Endothelial cell of umbilical vein (primary cell): ENCODE results near the gene NUMBL. TPM values are rescaled to one million over a fixed set of nuclear protein-coding genes. Genes with fewer than 3 reads are reported as not detected.

ENCODE experiments used
- BruUV-seq: library from RNA; stranded (reverse); fragments of 400-500 nt; replicated peaks from 2 replicates; lab custom pipeline; 2021; lab: Mats Ljungman, UMichigan
- CTCF ChIA-PET: fragments of 300-600, 350-600 bp; sonication (Branson Sonifier 250); formaldehyde crosslinking; loops from one replicate; lab custom pipeline; 2021; ENCODE audit warnings: antibody characterized with exemption, inconsistent platforms; lab: Charles Lee
- POLR2A ChIA-PET: fragments of 300-600, 350-600 bp; sonication (Branson Sonifier 250); formaldehyde crosslinking; loops from one replicate; lab custom pipeline; 2021; ENCODE audit warnings: antibody characterized with exemption, inconsistent platforms; lab: Charles Lee
- DNase-seq: peaks from one replicate; pipeline ENCODE4 v3.0.0-alpha.2; 2011; ENCODE audit warnings: low read depth, low spot score
- FAIRE-seq: peaks from 2 replicates; lab custom pipeline; 2011; peaks lifted over from hg19 to GRCh38; lab: Jason Lieb, UNC
- H2AFZ ChIP-seq: 2 replicates; pipeline ENCODE4 v1.6.0; 2012; ENCODE audit warnings: low read depth, low read length, control low read depth, inconsistent platforms
- H3K27ac ChIP-seq: 2 replicates; pipeline ENCODE4 v1.5.1; 2011; ENCODE audit warnings: low read depth, mild to moderate bottlenecking, control low read depth, low read length, moderate library complexity; ENCODE audit not compliant: insufficient read depth
- H3K27me3 ChIP-seq, 2 experiments: 2 replicates each; pipeline versions ENCODE4 v1.6.0 to v1.6.1; 2011; ENCODE audit warnings: low read length in 2 of 2, mixed read lengths in 1 of 2; ENCODE audit not compliant: control insufficient read depth in 2 of 2, insufficient read depth in 2 of 2
- H3K36me3 ChIP-seq, 2 experiments: 2 replicates in 1 of 2; 3 replicates in 1 of 2; pipeline ENCODE4 v1.5.1; 2011; ENCODE audit warnings: low read length in 2 of 2, mild to moderate bottlenecking in 1 of 2, moderate library complexity in 1 of 2; ENCODE audit not compliant: control insufficient read depth in 2 of 2, insufficient read depth in 2 of 2; ENCODE audit errors: extremely low read depth in 1 of 2
- H3K4me1 ChIP-seq: 3 replicates; pipeline ENCODE4 v1.5.1; 2011; ENCODE audit warnings: mild to moderate bottlenecking, low read length; ENCODE audit not compliant: control insufficient read depth, insufficient read depth; ENCODE audit errors: extremely low read depth
- H3K4me2 ChIP-seq: 2 replicates; pipeline ENCODE4 v1.6.1; 2011; ENCODE audit warnings: low read length, control low read depth, mixed read lengths; ENCODE audit not compliant: insufficient read depth
- H3K4me3 ChIP-seq, 3 experiments: fragments of 200-600 bp in 1 of 3; sonication (generic), shearing (Covaris generic) in 1 of 3; replicated peaks in 1 of 3; 2 replicates each; pipeline ENCODE4 v1.5.1; 2011 to 2016; ENCODE audit warnings: control low read depth in 3 of 3, low read length in 3 of 3, mild to moderate bottlenecking in 2 of 3, inconsistent platforms in 1 of 3, low read depth in 1 of 3, moderate library complexity in 1 of 3; ENCODE audit not compliant: insufficient read depth in 1 of 3
- H3K79me2 ChIP-seq: 2 replicates; pipeline ENCODE4 v1.6.0; 2012; ENCODE audit warnings: low read length, inconsistent platforms; ENCODE audit not compliant: control insufficient read depth, insufficient read depth
- H3K9ac ChIP-seq: replicated peaks from 2 replicates; pipeline ENCODE3; 2011; ENCODE audit warnings: low read length, control low read depth; ENCODE audit not compliant: insufficient read depth; ENCODE audit errors: extremely low read depth
- H3K9me1 ChIP-seq: replicated peaks from 3 replicates; pipeline ENCODE4 v1.6.0; 2011; ENCODE audit warnings: mild to moderate bottlenecking, low read length; ENCODE audit not compliant: control insufficient read depth, insufficient read depth; ENCODE audit errors: extremely low read depth
- H3K9me3 ChIP-seq: replicated peaks from 2 replicates; pipeline ENCODE4 v1.5.1; 2012; ENCODE audit warnings: low read length, inconsistent platforms; ENCODE audit not compliant: control insufficient read depth, insufficient read depth
- H4K20me1 ChIP-seq: replicated peaks from 2 replicates; pipeline ENCODE3; 2011; ENCODE audit warnings: mild to moderate bottlenecking, low read length; ENCODE audit not compliant: control insufficient read depth, insufficient read depth; ENCODE audit errors: extremely low read depth
- FOS ChIP-seq: IDR thresholded peaks from 2 replicates; pipeline ENCODE4 v1.6.1; 2011; ENCODE audit warnings: mild to moderate bottlenecking, low read length, moderate library complexity, borderline replicate concordance; ENCODE audit not compliant: insufficient read depth
- GATA2 ChIP-seq: IDR thresholded peaks from 2 replicates; pipeline ENCODE4 v1.7.0; 2011; ENCODE audit warnings: low read depth, mild to moderate bottlenecking, moderate library complexity, mixed read lengths, low read length; ENCODE audit not compliant: insufficient read length, insufficient read depth
- JUN ChIP-seq: IDR thresholded peaks from 2 replicates; pipeline ENCODE4 v1.6.1; 2011; ENCODE audit warnings: borderline replicate concordance, low read depth; ENCODE audit not compliant: insufficient read length, insufficient read depth
- MAX ChIP-seq: IDR thresholded peaks from 2 replicates; pipeline ENCODE4 v1.6.1; 2011; ENCODE audit not compliant: insufficient read depth, insufficient read length
- POLR2A ChIP-seq: IDR thresholded peaks from 2 replicates; pipeline ENCODE4 v1.6.1; 2012; ENCODE audit warnings: low read depth, mild to moderate bottlenecking, control low read depth, low read length
- POLR2AphosphoS5 ChIP-seq: IDR thresholded peaks from 2 replicates; pipeline ENCODE4 v1.6.1; 2012; ENCODE audit warnings: low read depth, mild to moderate bottlenecking, control low read depth, low read length, moderate library complexity; ENCODE audit not compliant: insufficient read depth
- dilution Hi-C: fragments of 300-500 bp; cut with MboI; formaldehyde crosslinking; loops from one replicate; pipeline ENCODE4 v1.15.0; 2019; ENCODE audit warnings: low sequenced_read_pairs; ENCODE audit not compliant: extremely low pct_ligation_motif_present
- intact Hi-C: fragments of 100-400 bp; cut with micrococcal nuclease; formaldehyde crosslinking; loops from one replicate; pipeline ENCODE4 v1.10.0; 2022
- polyA plus RNA-seq, 4 experiments: library from polyadenylated mRNA; depleted of rRNA in 3 of 4; stranded (reverse) in 3 of 4; unstranded in 1 of 4; fragments of >200 nt; gene quantifications; 2 replicates each; pipeline versions ENCODE4 v1.2.1 to v1.2.3, GENCODE V29; 2011 to 2012; ENCODE audit warnings: missing spikeins in 1 of 4
- total RNA-seq: library from RNA; stranded (reverse); gene quantifications from 2 replicates; pipeline ENCODE4 v1.2.3, GENCODE V29; 2021

Gene NUMBL
- total and polyA plus RNA-seq, 2 donors (not counting 3 experiments of a cell fraction or from before 2014, with no cell fraction given): 21.5 to 46.7 TPM

GRCh38 chr19:40674291-40674690 is 16.2 kb downstream of the NUMBL start:
- Histone ChIP-seq H3K9ac (no peak overlapping the region), H3K4me1 (no peaks in the 10 kb centered on the region), H2AFZ (no peak overlapping the region), H3K79me2 (no peaks in the 10 kb centered on the region), H3K9me1 (no peaks in the 10 kb centered on the region), H4K20me1 (no peaks in the 10 kb centered on the region), H3K4me3 (no peak overlapping the region), H3K9me3 (no peaks in the 10 kb centered on the region), H3K4me2 (no peak overlapping the region), H3K27me3 (no peaks in the 10 kb centered on the region), H3K27ac (no peak overlapping the region), H3K36me3 (peaks cover 26 to 60% of the 10 kb centered on the region in 2 experiments)
- FAIRE-seq (no peak), DNase-seq (no peak)
- ChIA-PET CTCF (interaction anchor here (0.9 to 1.7 kb wide), 2 partner anchors 11 to 96 kb away, joined by 4 to 6 read pairs; no protein-coding TSS in a partner anchor), POLR2A (no interaction called here)
- BruUV-seq: no TSS peak
- TF ChIP-seq POLR2AphosphoS5 (no peak), GATA2 (no peak)
- intact Hi-C loops (no loop called here), dilution Hi-C loops (no loop called here)

- no TSS peak for BruUV-seq
- H3K9me3 ChIP-seq: no peaks in the 10 kb centered on the region
- H3K36me3 ChIP-seq: peaks cover 28 to 60% of the 10 kb centered on the region in 2 experiments
- FAIRE-seq: no peak
- no peaks in the 10 kb centered on the region for H3K4me1 ChIP-seq
- no peaks in the 10 kb centered on the region for H3K79me2 ChIP-seq
- no peak overlapping the region for H3K4me3 ChIP-seq
- H3K27ac ChIP-seq: no peak overlapping the region
- H3K4me2 ChIP-seq: no peak overlapping the region
- DNase-seq: no peak
- H3K9ac ChIP-seq: no peak overlapping the region
- no peaks in the 10 kb centered on the region for H3K27me3 ChIP-seq
- dilution Hi-C loops (no loop called here), intact Hi-C loops (no loop called here)
- no peaks in the 10 kb centered on the region for H4K20me1 ChIP-seq
- TF ChIP-seq GATA2 (no peak), POLR2AphosphoS5 (no peak), MAX (no peak), POLR2A (no peak), JUN (no peak), FOS (no peak)
- no peaks in the 10 kb centered on the region for H3K9me1 ChIP-seq
- ChIA-PET POLR2A (no interaction called here), CTCF (interaction anchor here (1.7 kb wide), 1 partner anchor 10 kb away, joined by 6 read pairs; no protein-coding TSS in a partner anchor)
- no peak overlapping the region for H2AFZ ChIP-seq
These were observed 17.1 kb downstream of the NUMBL start for GRCh38 chr19:40673397-40673796.
